Esophagus squamous epithelium (tissue), 5 donors: ENCODE data around the gene MSX2. TPM values are rescaled to one million over a fixed set of nuclear protein-coding genes. Genes with fewer than 3 reads are reported as not detected.
"Not testable (repeated sequence)": the region's sequence is repeated elsewhere in the genome, so short reads cannot be mapped to it uniquely, and the experiment has no call there.

Experiments used
- DNase-seq: peaks from one replicate; lab custom pipeline; 2025; lab: John Stamatoyannopoulos, UW
- H3K27ac ChIP-seq, 4 donors: fragments of 200-600 bp; sonication (generic); one replicate each; pipeline ENCODE4 v1.5.1; 2016 to 2019; ENCODE audit warnings: mild to moderate bottlenecking in 1 of 4
- H3K27me3 ChIP-seq, 4 donors: fragments of 200-600 bp; sonication (generic); 1 replicate in 3 of 4; 2 replicates in 1 of 4; pipeline versions ENCODE4 v1.5.1 to v1.6.0; 2017 to 2021; ENCODE audit warnings: antibody characterized with exemption in 1 of 4
- H3K36me3 ChIP-seq, 3 donors: fragments of 200-600 bp; sonication (generic); one replicate each; pipeline ENCODE4 v1.5.1; 2016 to 2019
- H3K4me1 ChIP-seq, 3 donors: fragments of 200-600 bp; sonication (generic); one replicate each; pipeline ENCODE4 v1.5.1; 2017 to 2019
- H3K4me3 ChIP-seq, 4 donors: fragments of 200-600 bp; sonication (generic); 1 replicate in 3 of 4; 2 replicates in 1 of 4; pipeline ENCODE4 v1.5.1; 2016 to 2019; ENCODE audit warnings: mild to moderate bottlenecking in 2 of 4, moderate library complexity in 1 of 4
- H3K9me3 ChIP-seq, 3 donors: fragments of 200-600 bp; sonication (generic); one replicate each; pipeline ENCODE4 v1.5.1; 2016 to 2019
- CTCF ChIP-seq, 6 experiments: fragments of 450-650 bp in 4 of 6; fragments of 200-600 bp in 2 of 6; sonication (generic) in 2 of 6; IDR thresholded peaks; one replicate each; pipeline ENCODE4 v1.5.1; 2016 to 2019; ENCODE audit warnings: antibody characterized with exemption in 6 of 6, mild to moderate bottlenecking in 4 of 6, moderate library complexity in 4 of 6
- POLR2A ChIP-seq, 4 donors: fragments of 450-650 bp; IDR thresholded peaks; one replicate each; pipeline ENCODE4 v1.6.1; 2017; ENCODE audit warnings: antibody characterized with exemption in 4 of 4, mild to moderate bottlenecking in 4 of 4, moderate library complexity in 3 of 4
- WGBS, 2 donors: methylation state at CpG; one replicate each; pipeline ENCODE4 v1.1.5; 2018; 5-methylcytosine and 5-hydroxymethylcytosine counted together
- intact Hi-C: fragments of 100-400 bp; cut with DNase I; formaldehyde crosslinking; loops from one replicate; pipeline ENCODE4 v1.15.0; 2022
- total RNA-seq, 4 donors: library from RNA; depleted of rRNA; stranded (reverse); fragments of >200 nt; gene quantifications; one replicate each; pipeline ENCODE4 v1.1.0, GENCODE V29; 2016
- donor health status: DM: yes; HTN: yes; CAD: no.

Gene MSX2
- total RNA-seq, 4 donors from 2014 or later, result 0.19 to 2.5 (median 1.6) TPM; not detected in 1

- no peak for DNase-seq
Measured at GRCh38 chr5:174751154-174752000, 27.0 kb downstream of the MSX2 start.

GRCh38 chr5:174752121-174752520 is 27.7 kb downstream of the MSX2 start:
- Histone ChIP-seq H3K36me3 (no peaks in the 10 kb centered on the region), H3K4me3 (no peak overlapping the region), H3K27me3 (peaks cover 0 to 69% (median 0%) of the 10 kb centered on the region in 4 donors), H3K4me1 (peaks cover 8 to 14% (median 11%) of the 10 kb centered on the region in 3 donors), H3K9me3 (no peaks in the 10 kb centered on the region), H3K27ac (no peak overlapping the region)
- TF ChIP-seq POLR2A (IDR thresholded peaks at IDR 0.05) (no peak), CTCF (IDR thresholded peaks at IDR 0.05) (no peak)
- no peak for DNase-seq
- intact Hi-C loops, result no loop called here
- 64 to 78% methylated on average over 5 of the region's 5 CpGs for WGBS, 2 donors

More at GRCh38 chr5:174751154-174752000, 27.0 kb downstream of the MSX2 start:
- Histone ChIP-seq H3K4me1 (peaks cover 8 to 14% (median 11%) of the 10 kb centered on the region in 3 donors), H3K27me3 (peaks cover 0 to 74% (median 0%) of the 10 kb centered on the region in 4 donors), H3K9me3 (no peaks in the 10 kb centered on the region), H3K27ac (peak overlapping the region in 1 of 4 donors; percentile 9), H3K36me3 (no peaks in the 10 kb centered on the region), H3K4me3 (peak overlapping the region; percentile 30 to 64 (median 44))
- no peak for TF ChIP-seq CTCF (IDR thresholded peaks at IDR 0.05)
- no peak for TF ChIP-seq POLR2A (IDR thresholded peaks at IDR 0.05)
- intact Hi-C loops, result no loop called here
- WGBS, 2 donors, result 0% methylated on average over 2 to 29 of the region's 89 CpGs

- intact Hi-C loops, result no loop called here
- Histone ChIP-seq H3K27ac (no peak overlapping the region), H3K36me3 (no peaks in the 10 kb centered on the region), H3K4me1 (peaks cover 8 to 14% (median 11%) of the 10 kb centered on the region in 3 donors), H3K9me3 (no peaks in the 10 kb centered on the region), H3K4me3 (no peak overlapping the region), H3K27me3 (peaks cover 0 to 48% (median 0%) of the 10 kb centered on the region in 4 donors)
- no peak for DNase-seq
- TF ChIP-seq CTCF (IDR thresholded peaks at IDR 0.05) (peak in 1 of 6 experiments; percentile 22), POLR2A (IDR thresholded peaks at IDR 0.05) (no peak)
- WGBS, 2 donors, result 64 to 70% methylated on average over 2 of the region's 2 CpGs
Measured at GRCh38 chr5:174755106-174755505, 30.7 kb downstream of the MSX2 start.

GRCh38 chr5:174759091-174759490 is 34.7 kb downstream of the MSX2 start:
- Histone ChIP-seq H3K27ac (no peak overlapping the region), H3K36me3 (no peaks in the 10 kb centered on the region), H3K9me3 (no peaks in the 10 kb centered on the region), H3K4me3 (no peak overlapping the region), H3K4me1 (no peaks in the 10 kb centered on the region), H3K27me3 (peaks cover 0 to 18% (median 0%) of the 10 kb centered on the region in 4 donors)
- 72 to 73% methylated on average over 3 of the region's 3 CpGs for WGBS, 2 donors
- no peak for DNase-seq
- TF ChIP-seq CTCF (IDR thresholded peaks at IDR 0.05) (no peak), POLR2A (IDR thresholded peaks at IDR 0.05) (no peak)
- intact Hi-C loops, result no loop called here

GRCh38 chr5:174760721-174761120 is 36.3 kb downstream of the MSX2 start:
- H3K36me3 ChIP-seq, result no peaks in the 10 kb centered on the region
- DNase-seq, result no peak
- no peak for TF ChIP-seq CTCF (IDR thresholded peaks at IDR 0.05)
- TF ChIP-seq POLR2A (IDR thresholded peaks at IDR 0.05), result no peak
- no peaks in the 10 kb centered on the region for H3K9me3 ChIP-seq
- H3K4me1 ChIP-seq, result no peaks in the 10 kb centered on the region
- H3K4me3 ChIP-seq, result no peak overlapping the region
- no peak overlapping the region for H3K27ac ChIP-seq
- intact Hi-C loops, result no loop called here
- peaks cover 0 to 20% (median 0%) of the 10 kb centered on the region in 4 donors for H3K27me3 ChIP-seq
- WGBS, 2 donors, result 82 to 84% methylated on average over 11 of the region's 11 CpGs

- H3K9me3 ChIP-seq, H3K4me1 ChIP-seq, intact Hi-C loops, H3K36me3 ChIP-seq, H3K27ac ChIP-seq, H3K4me3 ChIP-seq, DNase-seq: not testable (repeated sequence)
- peaks cover 0 to 16% (median 0%) of the 10 kb centered on the region in 4 donors for H3K27me3 ChIP-seq
- WGBS, 2 donors, result 55 to 85% methylated on average over 2 of the region's 2 CpGs
Measured at GRCh38 chr5:174761341-174761740, 37.0 kb downstream of the MSX2 start.
